HEK293 (cell line): ENCODE results near the gene KLB.

Experiments
- CTCF ChIA-PET: fragments of 350-600 bp; formaldehyde crosslinking; extraction: SDS; loops from one replicate; lab custom pipeline; 2021; ENCODE audit warnings: antibody characterized with exemption; lab: Yijun Ruan, JAX
- POLR2A ChIA-PET: fragments of 300-600 bp; formaldehyde crosslinking; extraction: SDS; loops from one replicate; lab custom pipeline; 2020; ENCODE audit warnings: antibody characterized with exemption, inconsistent platforms; lab: Yijun Ruan, JAX
- H3K27ac ChIP-seq: fragments of 200-500 bp; sonication (Bioruptor generic); 2 replicates; pipeline ENCODE4 v1.5.1; 2014; ENCODE audit warnings: low read depth, low read length, control low read depth, inconsistent platforms; ENCODE audit errors: extremely low read depth
- H3K36me3 ChIP-seq, 2 experiments: fragments of 200-500 bp in 1 of 2; sonication (Bioruptor generic) in 1 of 2; 1 replicate in 1 of 2; 2 replicates in 1 of 2; pipeline ENCODE4 v1.5.1; 2014 to 2017; ENCODE audit warnings: inconsistent platforms in 2 of 2, low read length in 2 of 2; ENCODE audit not compliant: control insufficient read depth in 2 of 2, insufficient read depth in 1 of 2
- H3K4me1 ChIP-seq: fragments of 200-500 bp; sonication (Bioruptor generic); 2 replicates; pipeline ENCODE4 v1.5.1; 2014; ENCODE audit warnings: mild to moderate bottlenecking, low read length, inconsistent platforms; ENCODE audit not compliant: control insufficient read depth, insufficient read depth
- H3K4me3 ChIP-seq: 2 replicates; pipeline ENCODE4 v1.5.1; 2011; ENCODE audit warnings: low read depth, mild to moderate bottlenecking, control low read depth, low read length, moderate library complexity
- H3K9me3 ChIP-seq: fragments of 200-500 bp; sonication (Bioruptor generic); 2 replicates; pipeline ENCODE4 v1.5.1; 2014; ENCODE audit warnings: low read depth, low read length, inconsistent platforms; ENCODE audit not compliant: control insufficient read depth, insufficient read depth
- BCL11A ChIP-seq: fragments of 450-650 bp; formaldehyde crosslinking; IDR thresholded peaks from 2 replicates; pipeline ENCODE4 v1.5.1; 2016; ENCODE audit warnings: low read depth, missing biosample characterization, missing genetic modification characterization
- BCL11B ChIP-seq: fragments of 450-650 bp; formaldehyde crosslinking; IDR thresholded peaks from 2 replicates; pipeline ENCODE4 v1.5.1; 2016; ENCODE audit warnings: low read depth, missing biosample characterization, missing genetic modification characterization
- PRDM1 ChIP-seq: fragments of 450-650 bp; formaldehyde crosslinking; IDR thresholded peaks from 2 replicates; pipeline ENCODE4; 2016; ENCODE audit warnings: missing biosample characterization, missing genetic modification characterization
- SP2 ChIP-seq: fragments of 450-650 bp; formaldehyde crosslinking; IDR thresholded peaks from 2 replicates; pipeline ENCODE4 v1.5.1; 2016; ENCODE audit warnings: missing biosample characterization, missing genetic modification characterization
- ZNF138 ChIP-seq: fragments of 450-650 bp; formaldehyde crosslinking; IDR thresholded peaks from 2 replicates; pipeline ENCODE4 v1.5.1; 2016; ENCODE audit warnings: missing biosample characterization, missing genetic modification characterization, borderline replicate concordance
- ZNF169 ChIP-seq: fragments of 450-650 bp; formaldehyde crosslinking; IDR thresholded peaks from 2 replicates; pipeline ENCODE4 v1.5.1; 2016; ENCODE audit warnings: missing biosample characterization, missing genetic modification characterization
- ZNF239 ChIP-seq: fragments of 450-650 bp; formaldehyde crosslinking; IDR thresholded peaks from 2 replicates; pipeline ENCODE4 v1.5.1; 2016; ENCODE audit warnings: missing biosample characterization, missing genetic modification characterization
- ZNF292 ChIP-seq: fragments of 450-650 bp; formaldehyde crosslinking; IDR thresholded peaks from 2 replicates; pipeline ENCODE4 v1.5.1; 2016; ENCODE audit warnings: low read depth, missing biosample characterization, missing genetic modification characterization, borderline replicate concordance
- ZNF433 ChIP-seq: fragments of 450-650 bp; formaldehyde crosslinking; IDR thresholded peaks from 2 replicates; pipeline ENCODE4 v1.5.1; 2016; ENCODE audit warnings: missing biosample characterization, missing genetic modification characterization, low read depth
- ZNF548 ChIP-seq: fragments of 450-650 bp; formaldehyde crosslinking; IDR thresholded peaks from 2 replicates; pipeline ENCODE4 v1.5.1; 2016; ENCODE audit warnings: missing biosample characterization, missing genetic modification characterization
- ZNF843 ChIP-seq: fragments of 450-650 bp; formaldehyde crosslinking; IDR thresholded peaks from 2 replicates; pipeline ENCODE4 v1.5.1; 2016; ENCODE audit warnings: missing biosample characterization, missing genetic modification characterization
- ZSCAN16 ChIP-seq: fragments of 450-650 bp; formaldehyde crosslinking; IDR thresholded peaks from 2 replicates; pipeline ENCODE4 v1.5.1; 2016; ENCODE audit warnings: missing biosample characterization, missing genetic modification characterization
- ZSCAN23 ChIP-seq: fragments of 450-650 bp; formaldehyde crosslinking; IDR thresholded peaks from 2 replicates; pipeline ENCODE4 v1.5.1; 2016; ENCODE audit warnings: missing biosample characterization, missing genetic modification characterization
- TF ChIP-seq, protein P1 (sequence below): fragments of 450-650 bp; formaldehyde crosslinking; IDR thresholded peaks from 2 replicates; pipeline ENCODE4 v1.5.1; 2016; ENCODE audit warnings: missing biosample characterization, missing genetic modification characterization
- TF ChIP-seq, protein P2 (sequence below): fragments of 450-650 bp; formaldehyde crosslinking; IDR thresholded peaks from 2 replicates; pipeline ENCODE4 v1.5.1; 2016; ENCODE audit warnings: missing biosample characterization, missing genetic modification characterization, borderline replicate concordance
- TF ChIP-seq, protein P3 (sequence below): fragments of 450-650 bp; formaldehyde crosslinking; IDR thresholded peaks from 2 replicates; pipeline ENCODE4 v1.5.1; 2016; ENCODE audit warnings: missing biosample characterization, missing genetic modification characterization
- TF ChIP-seq, protein P4 (sequence below): fragments of 450-650 bp; formaldehyde crosslinking; IDR thresholded peaks from 2 replicates; pipeline ENCODE4 v1.5.1; 2016; ENCODE audit warnings: missing biosample characterization, missing genetic modification characterization
- TF ChIP-seq, protein P5 (sequence below): fragments of 450-650 bp; formaldehyde crosslinking; conservative IDR thresholded peaks from 2 replicates; pipeline ENCODE4 v1.5.1; 2016; ENCODE audit warnings: low read depth, missing biosample characterization, missing genetic modification characterization

Gene KLB

DNA sequence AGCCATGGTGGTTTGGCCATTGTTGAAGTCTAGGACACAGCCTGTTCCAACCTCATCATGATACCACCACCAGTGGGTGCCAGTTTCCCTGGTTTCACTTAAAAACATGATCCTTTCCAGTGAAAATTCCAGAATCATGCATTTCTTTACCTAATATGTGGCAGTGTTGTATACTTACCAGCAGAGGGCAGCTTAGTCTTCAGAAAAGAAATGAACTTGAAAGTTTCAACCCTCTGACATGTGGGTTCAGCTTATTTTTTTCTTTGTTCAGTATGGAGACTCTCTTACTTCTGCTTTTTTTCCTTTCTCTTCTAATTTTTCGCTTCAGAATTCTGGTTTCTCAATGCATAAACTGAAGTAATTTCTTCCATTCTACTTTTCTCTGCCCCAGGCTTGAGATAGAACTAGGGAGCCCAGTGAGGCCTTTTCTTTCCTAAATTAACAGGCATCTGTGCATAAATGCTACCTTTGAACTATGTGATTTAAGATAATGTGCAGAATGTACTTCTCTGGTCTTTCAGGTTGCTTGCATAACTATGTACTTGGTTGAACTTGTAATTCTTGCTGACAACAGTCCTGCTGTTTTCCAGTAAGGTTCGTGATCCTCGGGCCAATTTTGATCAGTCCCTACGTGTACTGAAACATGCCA lies 62.8 kb downstream of the KLB start (continued):
- TF ChIP-seq ZNF843 (no peak), PRDM1 (tag by site-specific recombination) (peak; percentile 92), BCL11A (tag by site-specific recombination) (no peak), ZNF548 (no peak), ZNF433 (no peak)
- TF ChIP-seq, protein P1, sequence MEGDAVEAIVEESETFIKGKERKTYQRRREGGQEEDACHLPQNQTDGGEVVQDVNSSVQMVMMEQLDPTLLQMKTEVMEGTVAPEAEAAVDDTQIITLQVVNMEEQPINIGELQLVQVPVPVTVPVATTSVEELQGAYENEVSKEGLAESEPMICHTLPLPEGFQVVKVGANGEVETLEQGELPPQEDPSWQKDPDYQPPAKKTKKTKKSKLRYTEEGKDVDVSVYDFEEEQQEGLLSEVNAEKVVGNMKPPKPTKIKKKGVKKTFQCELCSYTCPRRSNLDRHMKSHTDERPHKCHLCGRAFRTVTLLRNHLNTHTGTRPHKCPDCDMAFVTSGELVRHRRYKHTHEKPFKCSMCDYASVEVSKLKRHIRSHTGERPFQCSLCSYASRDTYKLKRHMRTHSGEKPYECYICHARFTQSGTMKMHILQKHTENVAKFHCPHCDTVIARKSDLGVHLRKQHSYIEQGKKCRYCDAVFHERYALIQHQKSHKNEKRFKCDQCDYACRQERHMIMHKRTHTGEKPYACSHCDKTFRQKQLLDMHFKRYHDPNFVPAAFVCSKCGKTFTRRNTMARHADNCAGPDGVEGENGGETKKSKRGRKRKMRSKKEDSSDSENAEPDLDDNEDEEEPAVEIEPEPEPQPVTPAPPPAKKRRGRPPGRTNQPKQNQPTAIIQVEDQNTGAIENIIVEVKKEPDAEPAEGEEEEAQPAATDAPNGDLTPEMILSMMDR (tag by site-specific recombination), result peak; percentile 69
- TF ChIP-seq, protein P2, sequence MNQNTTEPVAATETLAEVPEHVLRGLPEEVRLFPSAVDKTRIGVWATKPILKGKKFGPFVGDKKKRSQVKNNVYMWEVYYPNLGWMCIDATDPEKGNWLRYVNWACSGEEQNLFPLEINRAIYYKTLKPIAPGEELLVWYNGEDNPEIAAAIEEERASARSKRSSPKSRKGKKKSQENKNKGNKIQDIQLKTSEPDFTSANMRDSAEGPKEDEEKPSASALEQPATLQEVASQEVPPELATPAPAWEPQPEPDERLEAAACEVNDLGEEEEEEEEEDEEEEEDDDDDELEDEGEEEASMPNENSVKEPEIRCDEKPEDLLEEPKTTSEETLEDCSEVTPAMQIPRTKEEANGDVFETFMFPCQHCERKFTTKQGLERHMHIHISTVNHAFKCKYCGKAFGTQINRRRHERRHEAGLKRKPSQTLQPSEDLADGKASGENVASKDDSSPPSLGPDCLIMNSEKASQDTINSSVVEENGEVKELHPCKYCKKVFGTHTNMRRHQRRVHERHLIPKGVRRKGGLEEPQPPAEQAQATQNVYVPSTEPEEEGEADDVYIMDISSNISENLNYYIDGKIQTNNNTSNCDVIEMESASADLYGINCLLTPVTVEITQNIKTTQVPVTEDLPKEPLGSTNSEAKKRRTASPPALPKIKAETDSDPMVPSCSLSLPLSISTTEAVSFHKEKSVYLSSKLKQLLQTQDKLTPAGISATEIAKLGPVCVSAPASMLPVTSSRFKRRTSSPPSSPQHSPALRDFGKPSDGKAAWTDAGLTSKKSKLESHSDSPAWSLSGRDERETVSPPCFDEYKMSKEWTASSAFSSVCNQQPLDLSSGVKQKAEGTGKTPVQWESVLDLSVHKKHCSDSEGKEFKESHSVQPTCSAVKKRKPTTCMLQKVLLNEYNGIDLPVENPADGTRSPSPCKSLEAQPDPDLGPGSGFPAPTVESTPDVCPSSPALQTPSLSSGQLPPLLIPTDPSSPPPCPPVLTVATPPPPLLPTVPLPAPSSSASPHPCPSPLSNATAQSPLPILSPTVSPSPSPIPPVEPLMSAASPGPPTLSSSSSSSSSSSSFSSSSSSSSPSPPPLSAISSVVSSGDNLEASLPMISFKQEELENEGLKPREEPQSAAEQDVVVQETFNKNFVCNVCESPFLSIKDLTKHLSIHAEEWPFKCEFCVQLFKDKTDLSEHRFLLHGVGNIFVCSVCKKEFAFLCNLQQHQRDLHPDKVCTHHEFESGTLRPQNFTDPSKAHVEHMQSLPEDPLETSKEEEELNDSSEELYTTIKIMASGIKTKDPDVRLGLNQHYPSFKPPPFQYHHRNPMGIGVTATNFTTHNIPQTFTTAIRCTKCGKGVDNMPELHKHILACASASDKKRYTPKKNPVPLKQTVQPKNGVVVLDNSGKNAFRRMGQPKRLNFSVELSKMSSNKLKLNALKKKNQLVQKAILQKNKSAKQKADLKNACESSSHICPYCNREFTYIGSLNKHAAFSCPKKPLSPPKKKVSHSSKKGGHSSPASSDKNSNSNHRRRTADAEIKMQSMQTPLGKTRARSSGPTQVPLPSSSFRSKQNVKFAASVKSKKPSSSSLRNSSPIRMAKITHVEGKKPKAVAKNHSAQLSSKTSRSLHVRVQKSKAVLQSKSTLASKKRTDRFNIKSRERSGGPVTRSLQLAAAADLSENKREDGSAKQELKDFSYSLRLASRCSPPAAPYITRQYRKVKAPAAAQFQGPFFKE (tag by site-specific recombination), result no peak
- TF ChIP-seq, protein P3, sequence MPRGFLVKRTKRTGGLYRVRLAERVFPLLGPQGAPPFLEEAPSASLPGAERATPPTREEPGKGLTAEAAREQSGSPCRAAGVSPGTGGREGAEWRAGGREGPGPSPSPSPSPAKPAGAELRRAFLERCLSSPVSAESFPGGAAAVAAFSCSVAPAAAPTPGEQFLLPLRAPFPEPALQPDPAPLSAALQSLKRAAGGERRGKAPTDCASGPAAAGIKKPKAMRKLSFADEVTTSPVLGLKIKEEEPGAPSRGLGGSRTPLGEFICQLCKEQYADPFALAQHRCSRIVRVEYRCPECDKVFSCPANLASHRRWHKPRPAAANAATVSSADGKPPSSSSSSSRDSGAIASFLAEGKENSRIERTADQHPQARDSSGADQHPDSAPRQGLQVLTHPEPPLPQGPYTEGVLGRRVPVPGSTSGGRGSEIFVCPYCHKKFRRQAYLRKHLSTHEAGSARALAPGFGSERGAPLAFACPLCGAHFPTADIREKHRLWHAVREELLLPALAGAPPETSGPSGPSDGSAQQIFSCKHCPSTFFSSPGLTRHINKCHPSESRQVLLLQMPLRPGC (tag by site-specific recombination), result no peak
- TF ChIP-seq, protein P4, sequence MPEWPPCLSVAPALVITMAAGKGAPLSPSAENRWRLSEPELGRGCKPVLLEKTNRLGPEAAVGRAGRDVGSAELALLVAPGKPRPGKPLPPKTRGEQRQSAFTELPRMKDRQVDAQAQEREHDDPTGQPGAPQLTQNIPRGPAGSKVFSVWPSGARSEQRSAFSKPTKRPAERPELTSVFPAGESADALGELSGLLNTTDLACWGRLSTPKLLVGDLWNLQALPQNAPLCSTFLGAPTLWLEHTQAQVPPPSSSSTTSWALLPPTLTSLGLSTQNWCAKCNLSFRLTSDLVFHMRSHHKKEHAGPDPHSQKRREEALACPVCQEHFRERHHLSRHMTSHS (tag by site-specific recombination), result no peak
- TF ChIP-seq, all 188 proteins: peak for 7

DNA sequence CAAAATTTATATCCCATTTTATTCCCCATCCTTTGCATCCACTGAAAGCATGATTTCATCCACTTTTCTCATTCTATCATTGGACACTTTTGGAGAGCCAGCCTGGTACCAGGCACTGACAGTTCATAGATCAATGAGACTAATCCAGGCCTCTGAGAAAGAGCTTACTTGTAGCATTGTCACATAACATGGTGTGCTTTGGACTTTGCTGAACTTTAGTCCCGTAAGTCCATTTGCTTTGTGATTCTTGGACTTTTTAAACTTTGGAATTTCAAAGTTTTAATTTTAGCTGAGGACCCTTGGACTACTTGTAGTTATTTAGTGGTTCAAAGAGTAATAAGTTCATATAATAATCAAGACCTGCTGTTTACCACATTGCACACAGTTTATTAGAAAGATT lies 63.7 kb downstream of the KLB start:
- no peaks in the 10 kb centered on the region for H3K9me3 ChIP-seq
- H3K27ac ChIP-seq, result no peak overlapping the region
- no peak for TF ChIP-seq ZNF169
- no peak for TF ChIP-seq ZSCAN16 (tag by site-specific recombination)
- no peak for TF ChIP-seq BCL11B
- TF ChIP-seq ZNF138 (tag by site-specific recombination), result no peak
- no peak for TF ChIP-seq ZNF239 (tag by site-specific recombination)
- TF ChIP-seq ZSCAN23, result no peak
- TF ChIP-seq, protein P5, sequence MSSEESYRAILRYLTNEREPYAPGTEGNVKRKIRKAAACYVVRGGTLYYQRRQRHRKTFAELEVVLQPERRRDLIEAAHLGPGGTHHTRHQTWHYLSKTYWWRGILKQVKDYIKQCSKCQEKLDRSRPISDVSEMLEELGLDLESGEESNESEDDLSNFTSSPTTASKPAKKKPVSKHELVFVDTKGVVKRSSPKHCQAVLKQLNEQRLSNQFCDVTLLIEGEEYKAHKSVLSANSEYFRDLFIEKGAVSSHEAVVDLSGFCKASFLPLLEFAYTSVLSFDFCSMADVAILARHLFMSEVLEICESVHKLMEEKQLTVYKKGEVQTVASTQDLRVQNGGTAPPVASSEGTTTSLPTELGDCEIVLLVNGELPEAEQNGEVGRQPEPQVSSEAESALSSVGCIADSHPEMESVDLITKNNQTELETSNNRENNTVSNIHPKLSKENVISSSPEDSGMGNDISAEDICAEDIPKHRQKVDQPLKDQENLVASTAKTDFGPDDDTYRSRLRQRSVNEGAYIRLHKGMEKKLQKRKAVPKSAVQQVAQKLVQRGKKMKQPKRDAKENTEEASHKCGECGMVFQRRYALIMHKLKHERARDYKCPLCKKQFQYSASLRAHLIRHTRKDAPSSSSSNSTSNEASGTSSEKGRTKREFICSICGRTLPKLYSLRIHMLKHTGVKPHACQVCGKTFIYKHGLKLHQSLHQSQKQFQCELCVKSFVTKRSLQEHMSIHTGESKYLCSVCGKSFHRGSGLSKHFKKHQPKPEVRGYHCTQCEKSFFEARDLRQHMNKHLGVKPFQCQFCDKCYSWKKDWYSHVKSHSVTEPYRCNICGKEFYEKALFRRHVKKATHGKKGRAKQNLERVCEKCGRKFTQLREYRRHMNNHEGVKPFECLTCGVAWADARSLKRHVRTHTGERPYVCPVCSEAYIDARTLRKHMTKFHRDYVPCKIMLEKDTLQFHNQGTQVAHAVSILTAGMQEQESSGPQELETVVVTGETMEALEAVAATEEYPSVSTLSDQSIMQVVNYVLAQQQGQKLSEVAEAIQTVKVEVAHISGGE (tag by site-specific recombination), result no peak
- no peak for TF ChIP-seq SP2 (tag by site-specific recombination)
- no peak for TF ChIP-seq ZNF292 (tag by site-specific recombination)
- H3K4me1 ChIP-seq, result no peaks in the 10 kb centered on the region
- H3K4me3 ChIP-seq, result no peak overlapping the region
- peaks cover 0 to 45% of the 10 kb centered on the region in 2 experiments; a peak in 2 of 3 replicates for H3K36me3 ChIP-seq
- ChIA-PET CTCF (no interaction called here), POLR2A (no interaction called here)
